A549 (cell line): ENCODE data around the gene MYBL2. TPM values are rescaled to one million over a fixed set of nuclear protein-coding genes. Genes with fewer than 3 reads are reported as not detected.

Source experiments
- ATAC-seq, 2 experiments: fragments of 200-7000 bp in 1 of 2; fragments of >200 bp in 1 of 2; cut with Nextera tagmentation in 1 of 2; cut with Tn5 transposase in 1 of 2; 3 replicates each; pipeline versions ENCODE4 v1.8.0 to v1.9.1; 2018 to 2020; ENCODE audit warnings: mild to moderate bottlenecking in 1 of 2, moderate library complexity in 1 of 2
- CTCF ChIA-PET: fragments of 300-600 bp; sonication (Branson Sonifier 250); formaldehyde crosslinking; extraction: SDS; loops from one replicate; lab custom pipeline; 2021; ENCODE audit warnings: antibody characterized with exemption, inconsistent platforms; lab: Yijun Ruan, JAX
- POLR2A ChIA-PET: fragments of 350-600 bp; formaldehyde crosslinking; extraction: SDS; loops from one replicate; lab custom pipeline; 2021; ENCODE audit warnings: antibody characterized with exemption, inconsistent platforms; lab: Yijun Ruan, JAX
- DNase-seq, 2 experiments: peaks; one replicate each; pipeline versions ENCODE4 v3.0.0 to v3.0.0-alpha.2; 2011 to 2016; ENCODE audit warnings: low read depth in 1 of 2, low spot score in 1 of 2
- FAIRE-seq: peaks from 2 replicates; lab custom pipeline; 2011; peaks lifted over from hg19 to GRCh38; lab: Jason Lieb, UNC
- H3K27ac ChIP-seq, 2 experiments: fragments of >200 bp; sonication (Bioruptor Twin); formaldehyde crosslinking; 3 replicates each; pipeline ENCODE4 v1.5.1; 2016 to 2017
- H3K4me1 ChIP-seq: fragments of >200 bp; sonication (Bioruptor Twin); formaldehyde crosslinking; 3 replicates; pipeline ENCODE4 v1.6.1; 2016
- H3K4me2 ChIP-seq: fragments of >200 bp; sonication (Bioruptor Twin); formaldehyde crosslinking; 3 replicates; pipeline ENCODE4 v1.6.1; 2016
- H3K4me3 ChIP-seq: fragments of >200 bp; sonication (Bioruptor Twin); formaldehyde crosslinking; 3 replicates; pipeline ENCODE4 v1.5.1; 2016
- H3K9me3 ChIP-seq: fragments of >200 bp; sonication (Bioruptor Twin); formaldehyde crosslinking; 3 replicates; pipeline ENCODE4 v1.6.1; 2016
- BHLHE40 ChIP-seq: IDR thresholded peaks from 2 replicates; pipeline ENCODE4 v1.6.1; 2012; ENCODE audit warnings: low read depth, low read length, inconsistent platforms
- CBX2 ChIP-seq: fragments of 200-600 bp; sonication (generic); IDR thresholded peaks from 2 replicates; pipeline ENCODE4 v1.6.1; 2016; ENCODE audit warnings: low read depth, mild to moderate bottlenecking, borderline replicate concordance
- CEBPB ChIP-seq, 2 experiments: fragments of >200 bp in 1 of 2; sonication (Bioruptor Twin) in 1 of 2; formaldehyde crosslinking in 1 of 2; IDR thresholded peaks; 2 replicates each; pipeline ENCODE4 v1.6.1; 2012 to 2016
- CHD4 ChIP-seq: fragments of 200-600 bp; sonication (generic); IDR thresholded peaks from 2 replicates; pipeline ENCODE4 v1.6.1; 2016; ENCODE audit warnings: antibody characterized with exemption, mild to moderate bottlenecking, borderline replicate concordance
- EHF ChIP-seq: fragments of 250-450 bp; sonication (Bioruptor Pico); IDR thresholded peaks from 2 replicates; pipeline ENCODE4 v1.5.0; 2020; ENCODE audit warnings: mild to moderate bottlenecking
- ESRRA ChIP-seq: fragments of 150-350 bp; IDR thresholded peaks from 2 replicates; pipeline ENCODE4 v1.6.1; 2014; ENCODE audit warnings: mild to moderate bottlenecking, low read length, borderline replicate concordance
- FOSL2 ChIP-seq, 2 experiments: fragments of 450-650 bp in 1 of 2; fragments of >200 bp in 1 of 2; sonication (Bioruptor Twin) in 1 of 2; formaldehyde crosslinking; IDR thresholded peaks; 2 replicates each; pipeline versions ENCODE4 v1.5.0 to v1.6.1; 2016 to 2020; ENCODE audit warnings: mild to moderate bottlenecking in 1 of 2, moderate library complexity in 1 of 2
- FOXS1 ChIP-seq: fragments of 250-450 bp; sonication (Bioruptor Pico); IDR thresholded peaks from 2 replicates; pipeline ENCODE4 v1.5.0; 2020; ENCODE audit warnings: mild to moderate bottlenecking, moderate library complexity
- GATA3 ChIP-seq: IDR thresholded peaks from 2 replicates; pipeline ENCODE4 v1.6.1; 2012; ENCODE audit warnings: borderline replicate concordance
- HDAC2 ChIP-seq: fragments of 200-600 bp; sonication (generic); IDR thresholded peaks from 2 replicates; pipeline ENCODE4 v1.6.1; 2016
- HOXA7 ChIP-seq: fragments of 250-450 bp; sonication (Bioruptor Pico); IDR thresholded peaks from 2 replicates; pipeline ENCODE4 v1.5.0; 2020; ENCODE audit warnings: mild to moderate bottlenecking, moderate library complexity
- KDM1A ChIP-seq: fragments of 200-600 bp; sonication (generic); IDR thresholded peaks from 2 replicates; pipeline ENCODE4 v1.6.1; 2016; ENCODE audit warnings: low read depth, mild to moderate bottlenecking
- MYC ChIP-seq: IDR thresholded peaks from 2 replicates; pipeline ENCODE4 v1.6.1; 2012; ENCODE audit warnings: mild to moderate bottlenecking, inconsistent platforms, low read length, improper control_type of control experiment, borderline replicate concordance
- RAD21 ChIP-seq, 2 experiments: fragments of >200 bp in 1 of 2; sonication (Bioruptor Twin) in 1 of 2; formaldehyde crosslinking in 1 of 2; IDR thresholded peaks in 1 of 2; conservative IDR thresholded peaks in 1 of 2; 2 replicates in 1 of 2; 3 replicates in 1 of 2; pipeline ENCODE4 v1.6.1; 2012 to 2018; ENCODE audit warnings: inconsistent platforms in 1 of 2
- RCOR1 ChIP-seq: fragments of 150-350 bp; IDR thresholded peaks from 2 replicates; pipeline ENCODE4 v1.6.1; 2014; ENCODE audit warnings: antibody characterized with exemption, low read length, low read depth
- SREBF2 ChIP-seq: fragments of 450-650 bp; IDR thresholded peaks from 2 replicates; pipeline ENCODE4 v1.6.1; 2014; ENCODE audit warnings: mild to moderate bottlenecking, moderate library complexity
- ZC3H11A ChIP-seq: fragments of 450-650 bp; IDR thresholded peaks from 2 replicates; pipeline ENCODE4 v1.6.1; 2014; ENCODE audit warnings: antibody characterized with exemption, mild to moderate bottlenecking
- WGBS: methylation state at CpG from one replicate; pipeline ENCODE4 v1.1.6; 2017; ENCODE audit errors: missing lambda C conversion rate; 5-methylcytosine and 5-hydroxymethylcytosine counted together
- polyA plus RNA-seq, 4 experiments: library from polyadenylated mRNA; depleted of rRNA in 3 of 4; stranded (reverse); fragments of >200 nt; fragmentation: RNase III in 1 of 4; extraction: RNeasy Plus Mini Kit Qiagen cat#74134 plus additional on column Dnase treatment in 1 of 4; gene quantifications; 2 replicates in 3 of 4; 3 replicates in 1 of 4; pipeline ENCODE4 v1.2.3, GENCODE V29; 2011 to 2017
- TF ChIP-seq, protein P1 (sequence below): IDR thresholded peaks from 2 replicates; pipeline ENCODE4 v1.6.1; 2012; ENCODE audit warnings: low read depth, borderline replicate concordance
- TF ChIP-seq, protein P2 (sequence below): fragments of >200 bp; sonication (Bioruptor Twin); formaldehyde crosslinking; IDR thresholded peaks from 3 replicates; pipeline ENCODE4 v1.6.1; 2016
- TF ChIP-seq, protein P3 (sequence below): fragments of 150-350 bp; IDR thresholded peaks from 2 replicates; pipeline ENCODE4 v1.6.1; 2014; ENCODE audit warnings: low read depth, mild to moderate bottlenecking, low read length

The MYBL2 gene
- polyA plus RNA-seq, 2 of the 4 experiments (the other 2 are of a cell fraction) = 19.9 to 53.7 TPM

DNA sequence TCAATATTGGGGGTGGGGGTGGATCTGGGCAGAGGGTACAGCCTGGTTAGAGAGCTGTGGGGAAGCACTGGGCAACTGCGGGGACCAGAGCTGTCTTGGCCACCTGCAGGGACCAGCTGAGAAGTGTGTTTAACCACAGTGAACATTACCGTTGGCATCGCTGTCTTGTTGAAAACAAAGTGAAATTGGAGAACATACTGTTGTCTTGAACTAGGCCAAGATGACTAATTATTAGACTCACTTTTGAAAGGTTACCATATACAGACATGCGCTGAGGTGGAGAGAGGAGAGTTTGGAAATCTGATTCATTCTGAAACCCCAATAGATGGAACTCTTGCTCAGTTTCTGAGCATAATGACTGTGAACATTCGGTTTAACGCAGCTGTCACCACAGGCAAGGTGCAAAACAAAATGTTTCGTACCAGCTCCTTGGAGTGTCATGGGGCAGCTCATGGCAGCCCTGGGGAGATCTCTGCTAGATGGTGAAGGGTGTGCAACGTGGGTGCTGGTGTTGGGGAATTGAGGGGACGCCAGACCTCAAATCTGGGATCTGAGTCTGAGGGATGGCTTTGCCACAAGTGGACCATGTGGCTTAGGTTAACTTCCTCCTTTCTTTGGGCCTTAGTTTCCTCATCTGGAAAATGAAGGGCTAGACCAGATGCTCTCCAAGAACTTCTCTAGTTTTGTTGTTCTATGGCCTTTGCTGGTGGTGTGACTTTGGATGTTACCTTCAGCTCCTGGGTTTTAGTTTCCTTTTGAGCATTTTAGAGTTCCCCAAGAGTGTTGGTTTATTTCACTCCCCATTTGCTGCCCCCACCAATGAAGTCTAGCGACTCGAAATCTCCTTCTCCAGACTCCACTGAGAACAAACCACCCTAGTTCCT is 84.5 kb downstream of the MYBL2 start:
- TF ChIP-seq SREBF2 (no peak), MYC (no peak), ZC3H11A (no peak), GATA3 (no peak), HOXA7 (CRISPR knock-in tag) (no peak), RCOR1 (no peak), EHF (no peak), CEBPB (IDR thresholded peaks at IDR 0.05) (no peak), CHD4 (no peak), BHLHE40 (no peak), HDAC2 (no peak), FOSL2 (IDR thresholded peaks at IDR 0.05) (no peak), FOSL2 (CRISPR knock-in tag; IDR thresholded peaks at IDR 0.05) (no peak), ESRRA (no peak), KDM1A (no peak)
- TF ChIP-seq, protein P1, sequence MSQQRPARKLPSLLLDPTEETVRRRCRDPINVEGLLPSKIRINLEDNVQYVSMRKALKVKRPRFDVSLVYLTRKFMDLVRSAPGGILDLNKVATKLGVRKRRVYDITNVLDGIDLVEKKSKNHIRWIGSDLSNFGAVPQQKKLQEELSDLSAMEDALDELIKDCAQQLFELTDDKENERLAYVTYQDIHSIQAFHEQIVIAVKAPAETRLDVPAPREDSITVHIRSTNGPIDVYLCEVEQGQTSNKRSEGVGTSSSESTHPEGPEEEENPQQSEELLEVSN = no peak
- TF ChIP-seq, protein P2, sequence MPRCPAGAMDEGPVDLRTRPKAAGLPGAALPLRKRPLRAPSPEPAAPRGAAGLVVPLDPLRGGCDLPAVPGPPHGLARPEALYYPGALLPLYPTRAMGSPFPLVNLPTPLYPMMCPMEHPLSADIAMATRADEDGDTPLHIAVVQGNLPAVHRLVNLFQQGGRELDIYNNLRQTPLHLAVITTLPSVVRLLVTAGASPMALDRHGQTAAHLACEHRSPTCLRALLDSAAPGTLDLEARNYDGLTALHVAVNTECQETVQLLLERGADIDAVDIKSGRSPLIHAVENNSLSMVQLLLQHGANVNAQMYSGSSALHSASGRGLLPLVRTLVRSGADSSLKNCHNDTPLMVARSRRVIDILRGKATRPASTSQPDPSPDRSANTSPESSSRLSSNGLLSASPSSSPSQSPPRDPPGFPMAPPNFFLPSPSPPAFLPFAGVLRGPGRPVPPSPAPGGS = no peak
- 68% methylated on average over 11 of the region's 11 CpGs for WGBS
- H3K27ac ChIP-seq = no peak overlapping the region
- ATAC-seq = no peak
- H3K4me1 ChIP-seq = peaks cover 4% of the 10 kb centered on the region; the same call in 2 of the 3 replicates
- no peaks in the 10 kb centered on the region for H3K9me3 ChIP-seq
- no peak overlapping the region for H3K4me2 ChIP-seq
- no peak overlapping the region for H3K4me3 ChIP-seq
- ChIA-PET POLR2A (interaction anchor here (0.6 kb wide), 1 partner anchor 320 kb away, joined by 3 read pairs; no protein-coding TSS in a partner anchor), CTCF (interaction anchor here (0.8 to 10.3 kb wide), 22 partner anchors 10 to 385 kb away, joined by 3 to 210 read pairs (median 8); partner anchors contain the start of gene MYBL2)
- DNase-seq = no peak
- no peak for FAIRE-seq

DNA sequence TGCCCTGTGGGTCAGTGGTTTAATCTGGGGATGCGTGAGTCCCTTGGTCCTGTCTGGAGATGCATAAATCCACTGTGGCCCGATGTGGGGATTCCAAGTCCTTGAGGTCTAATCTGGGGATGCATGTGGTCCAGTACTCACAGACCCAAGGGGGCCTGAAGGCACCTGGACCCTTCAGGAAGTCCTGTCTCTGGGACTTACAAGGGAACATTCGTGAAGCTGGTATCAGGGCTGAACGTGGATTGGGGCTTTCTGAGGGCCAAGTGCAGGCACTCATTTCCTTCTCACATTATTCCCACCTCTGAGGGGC is 85.1 kb downstream of the MYBL2 start:
- ATAC-seq = no peak
- TF ChIP-seq FOSL2 (IDR thresholded peaks at IDR 0.05) (no peak), FOSL2 (CRISPR knock-in tag; IDR thresholded peaks at IDR 0.05) (no peak), FOXS1 (CRISPR knock-in tag) (no peak), ZC3H11A (no peak), RAD21 (conservative IDR thresholded peaks at IDR 0.05 in 1 of 2, IDR thresholded peaks at IDR 0.05 in 1 of 2) (no peak), CBX2 (no peak)
- TF ChIP-seq, protein P3, sequence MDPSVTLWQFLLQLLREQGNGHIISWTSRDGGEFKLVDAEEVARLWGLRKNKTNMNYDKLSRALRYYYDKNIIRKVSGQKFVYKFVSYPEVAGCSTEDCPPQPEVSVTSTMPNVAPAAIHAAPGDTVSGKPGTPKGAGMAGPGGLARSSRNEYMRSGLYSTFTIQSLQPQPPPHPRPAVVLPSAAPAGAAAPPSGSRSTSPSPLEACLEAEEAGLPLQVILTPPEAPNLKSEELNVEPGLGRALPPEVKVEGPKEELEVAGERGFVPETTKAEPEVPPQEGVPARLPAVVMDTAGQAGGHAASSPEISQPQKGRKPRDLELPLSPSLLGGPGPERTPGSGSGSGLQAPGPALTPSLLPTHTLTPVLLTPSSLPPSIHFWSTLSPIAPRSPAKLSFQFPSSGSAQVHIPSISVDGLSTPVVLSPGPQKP = no peak
- H3K9me3 ChIP-seq = no peaks in the 10 kb centered on the region
- FAIRE-seq = no peak
- CTCF ChIA-PET = interaction anchor here (1.2 to 10.3 kb wide), 6 partner anchors 12 to 335 kb away, joined by 3 to 210 read pairs (median 34); no protein-coding TSS in a partner anchor
- DNase-seq = no peak
- no peak overlapping the region for H3K4me2 ChIP-seq
- H3K4me3 ChIP-seq = no peak overlapping the region
- POLR2A ChIA-PET = no interaction called here
- WGBS = 31% methylated on average over 2 of the region's 4 CpGs
- no peak overlapping the region for H3K27ac ChIP-seq
- no peaks in the 10 kb centered on the region for H3K4me1 ChIP-seq
